ENCODE data around the gene DLEU7. TPM values are rescaled to one million over a fixed set of nuclear protein-coding genes. Genes with fewer than 3 reads are reported as not detected.

Gene DLEU7
- total RNA-seq, 1 experiment from 2014 or later, result not detected

DNA sequence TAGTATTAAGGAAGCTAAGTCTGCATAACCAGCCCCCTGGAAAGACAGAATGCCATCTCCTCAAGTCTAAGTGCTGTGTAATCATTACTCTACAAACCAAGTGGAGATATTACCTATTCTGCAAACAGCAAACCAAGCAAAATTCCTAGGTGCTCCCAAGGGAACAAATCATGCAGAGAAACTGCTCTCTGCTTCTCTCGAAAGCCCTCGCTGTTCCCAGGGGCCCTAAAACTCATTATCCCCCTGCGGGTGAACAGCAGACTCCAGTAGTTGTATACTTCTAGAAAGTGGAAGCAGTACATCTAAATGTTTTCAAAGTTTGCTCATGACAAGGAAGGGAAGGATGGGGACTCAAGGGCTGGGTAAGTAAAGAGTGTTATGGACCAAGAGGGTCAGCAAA is 3.2 kb downstream of the DLEU7 start:
- DNase-seq, result no peak
- Mint-ChIP-seq H3K36me3 (ENCODE audit: insufficient read depth, unreplicated experiment) (no peaks in the 10 kb centered on the region), H3K27ac (ENCODE audit: unreplicated experiment) (no peak overlapping the region), H3K4me1 (ENCODE audit: low read depth, unreplicated experiment) (no peaks in the 10 kb centered on the region), H3K27me3 (ENCODE audit: unreplicated experiment) (peaks cover 24% of the 10 kb centered on the region), H3K4me3 (ENCODE audit: low read depth, unreplicated experiment) (no peak overlapping the region), H3K9me3 (ENCODE audit: low read depth, unreplicated experiment) (no peaks in the 10 kb centered on the region)
- TF ChIP-seq CTCF (IDR thresholded peaks at IDR 0.05; ENCODE audit: unreplicated experiment), result no peak
- BruUV-seq (replicated peaks), result no TSS peak
- CTCF ChIA-PET, result no interaction called here
- intact Hi-C loops (cut with micrococcal nuclease; ENCODE audit: unreplicated experiment), result no loop called here

DNA sequence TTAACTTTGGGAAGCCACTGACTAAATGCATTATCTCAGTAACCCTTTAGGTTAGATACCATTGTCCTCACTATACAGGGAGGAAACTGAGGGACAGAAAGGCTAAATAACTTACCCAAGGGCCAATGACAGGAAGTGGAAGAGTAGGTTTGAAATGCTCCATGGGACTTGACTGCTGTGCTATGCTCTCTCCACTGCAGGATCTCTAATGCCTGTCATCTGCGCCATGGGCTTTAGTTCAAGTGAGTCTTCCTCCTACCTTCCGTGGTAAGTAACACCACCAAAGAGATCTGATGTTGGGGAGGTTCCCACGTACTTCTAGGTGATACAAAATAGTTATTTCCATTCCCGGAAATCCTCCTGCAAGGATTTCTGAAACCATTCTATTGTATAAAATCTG is 3.7 kb downstream of the DLEU7 start:
- no peak for TF ChIP-seq CTCF (IDR thresholded peaks at IDR 0.05; ENCODE audit: unreplicated experiment)
- H3K4me3 Mint-ChIP-seq (ENCODE audit: low read depth, unreplicated experiment), result no peak overlapping the region
- no peak overlapping the region for H3K27ac Mint-ChIP-seq (ENCODE audit: unreplicated experiment)
- intact Hi-C loops (cut with micrococcal nuclease; ENCODE audit: unreplicated experiment), result no loop called here
- CTCF ChIA-PET, result no interaction called here
- H3K9me3 Mint-ChIP-seq (ENCODE audit: low read depth, unreplicated experiment), result no peaks in the 10 kb centered on the region
- H3K27me3 Mint-ChIP-seq (ENCODE audit: unreplicated experiment), result peaks cover 24% of the 10 kb centered on the region
- no peak for DNase-seq
- no peaks in the 10 kb centered on the region for H3K36me3 Mint-ChIP-seq (ENCODE audit: insufficient read depth, unreplicated experiment)
- BruUV-seq (replicated peaks), result no TSS peak
- H3K4me1 Mint-ChIP-seq (ENCODE audit: low read depth, unreplicated experiment), result no peaks in the 10 kb centered on the region

DNA sequence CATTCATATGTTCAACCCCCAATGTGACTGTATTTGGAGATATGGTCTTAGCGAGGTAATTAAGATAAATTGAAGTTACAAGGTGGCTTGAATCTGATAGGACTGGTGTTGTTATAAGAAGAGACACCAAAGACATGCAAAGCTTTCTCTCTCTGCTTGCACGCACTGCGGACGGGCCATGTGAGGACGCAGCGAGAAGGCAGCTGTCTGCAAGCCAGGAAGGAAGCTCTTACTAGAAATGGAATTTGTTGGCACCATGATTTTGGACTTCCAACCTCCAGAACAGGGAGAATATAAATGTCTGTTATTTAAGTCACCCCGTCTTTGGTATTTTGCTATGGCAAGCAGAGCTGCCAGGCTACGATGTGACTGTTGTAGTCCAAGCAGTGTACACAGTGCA is 4.8 kb downstream of the DLEU7 start:
- Mint-ChIP-seq H3K4me1 (ENCODE audit: low read depth, unreplicated experiment) (no peaks in the 10 kb centered on the region), H3K9me3 (ENCODE audit: low read depth, unreplicated experiment) (no peaks in the 10 kb centered on the region), H3K4me3 (ENCODE audit: low read depth, unreplicated experiment) (no peak overlapping the region), H3K27ac (ENCODE audit: unreplicated experiment) (no peak overlapping the region), H3K27me3 (ENCODE audit: unreplicated experiment) (peaks cover 24% of the 10 kb centered on the region), H3K36me3 (ENCODE audit: insufficient read depth, unreplicated experiment) (no peaks in the 10 kb centered on the region)
- CTCF ChIA-PET, result no interaction called here
- no TSS peak for BruUV-seq (replicated peaks)
- DNase-seq, result no peak
- TF ChIP-seq CTCF (IDR thresholded peaks at IDR 0.05; ENCODE audit: unreplicated experiment), result no peak
- intact Hi-C loops (cut with micrococcal nuclease; ENCODE audit: unreplicated experiment), result no loop called here

DNA sequence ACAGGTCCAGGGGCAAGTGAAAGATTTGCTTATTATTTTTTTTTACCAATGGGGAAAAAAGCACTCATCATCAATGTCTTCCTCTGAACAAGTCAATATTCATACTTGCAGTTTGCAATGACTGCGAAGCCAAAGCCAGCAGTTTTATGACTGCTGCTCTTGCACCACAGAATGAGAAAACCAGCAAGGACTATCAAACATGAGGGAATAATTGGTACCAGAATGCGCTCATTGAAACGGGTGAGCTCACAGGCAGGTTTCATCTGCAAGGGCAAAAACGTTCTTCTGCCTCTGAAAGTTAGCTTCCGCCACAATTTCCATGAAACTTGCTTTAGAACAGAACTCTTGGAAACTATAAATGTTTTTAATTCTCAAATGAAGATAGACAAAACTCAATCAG is 5.5 kb downstream of the DLEU7 start:
- CTCF ChIA-PET, result no interaction called here
- H3K27ac Mint-ChIP-seq (ENCODE audit: unreplicated experiment), result no peak overlapping the region
- no peak overlapping the region for H3K4me3 Mint-ChIP-seq (ENCODE audit: low read depth, unreplicated experiment)
- TF ChIP-seq CTCF (IDR thresholded peaks at IDR 0.05; ENCODE audit: unreplicated experiment), result no peak
- no peaks in the 10 kb centered on the region for H3K9me3 Mint-ChIP-seq (ENCODE audit: low read depth, unreplicated experiment)
- no peaks in the 10 kb centered on the region for H3K4me1 Mint-ChIP-seq (ENCODE audit: low read depth, unreplicated experiment)
- DNase-seq, result no peak
- peaks cover 25% of the 10 kb centered on the region for H3K27me3 Mint-ChIP-seq (ENCODE audit: unreplicated experiment)
- intact Hi-C loops (cut with micrococcal nuclease; ENCODE audit: unreplicated experiment), result no loop called here
- no TSS peak for BruUV-seq (replicated peaks)
- no peaks in the 10 kb centered on the region for H3K36me3 Mint-ChIP-seq (ENCODE audit: insufficient read depth, unreplicated experiment)

DNA sequence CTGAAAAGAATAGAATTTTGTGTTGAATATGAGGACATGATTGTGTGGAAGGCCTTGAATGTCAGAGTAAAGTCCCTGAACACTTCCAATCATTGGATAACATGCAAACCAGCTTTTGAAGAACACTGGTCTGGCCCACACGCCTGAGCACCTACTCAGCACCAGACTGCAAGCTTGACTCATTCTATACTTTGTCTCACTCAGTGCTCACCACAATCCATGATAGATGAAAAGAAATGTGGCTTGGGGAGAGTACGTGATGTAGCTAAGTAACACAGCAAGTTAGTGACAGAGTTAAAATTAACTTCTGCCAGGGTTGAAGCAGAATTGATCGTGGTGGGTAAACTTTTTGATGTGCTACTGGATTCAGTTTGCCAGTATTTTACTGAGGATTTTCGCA is 12.0 kb downstream of the DLEU7 start:
- Mint-ChIP-seq H3K4me1 (ENCODE audit: low read depth, unreplicated experiment) (no peaks in the 10 kb centered on the region), H3K27ac (ENCODE audit: unreplicated experiment) (no peak overlapping the region), H3K4me3 (ENCODE audit: low read depth, unreplicated experiment) (no peak overlapping the region), H3K9me3 (ENCODE audit: low read depth, unreplicated experiment) (peaks cover 3% of the 10 kb centered on the region), H3K27me3 (ENCODE audit: unreplicated experiment) (peaks cover 37% of the 10 kb centered on the region), H3K36me3 (ENCODE audit: insufficient read depth, unreplicated experiment) (no peaks in the 10 kb centered on the region)
- no TSS peak for BruUV-seq (replicated peaks)
- CTCF ChIA-PET, result no interaction called here
- no peak for DNase-seq
- intact Hi-C loops (cut with micrococcal nuclease; ENCODE audit: unreplicated experiment), result no loop called here
- no peak for TF ChIP-seq CTCF (IDR thresholded peaks at IDR 0.05; ENCODE audit: unreplicated experiment)

Measured in Calu3 (cell line).